Transverse colon (tissue), 3 donors: ENCODE data around the gene DPPA4.

Experiments used
- CTCF ChIP-seq, 5 experiments: fragments of 200-600 bp in 3 of 5; fragments of 450-650 bp in 2 of 5; sonication (generic) in 3 of 5; IDR thresholded peaks; 1 replicate in 2 of 5; 2 replicates in 3 of 5; pipeline ENCODE4 v1.5.1; 2016 to 2017; ENCODE audit warnings: antibody characterized with exemption in 5 of 5, inconsistent platforms in 3 of 5, mild to moderate bottlenecking in 2 of 5, moderate library complexity in 1 of 5
- POLR2A ChIP-seq: fragments of 450-650 bp; IDR thresholded peaks from one replicate; pipeline ENCODE4 v1.6.1; 2016; ENCODE audit warnings: antibody characterized with exemption, mild to moderate bottlenecking, moderate library complexity

GRCh38 chr3:109375975-109376374 lies 38.6 kb upstream of the DPPA4 start:
- TF ChIP-seq POLR2A (no peak), CTCF (IDR thresholded peaks at IDR 0.05) (no peak)
